ENCODE results near the gene FANCI.

Gene FANCI

DNA sequence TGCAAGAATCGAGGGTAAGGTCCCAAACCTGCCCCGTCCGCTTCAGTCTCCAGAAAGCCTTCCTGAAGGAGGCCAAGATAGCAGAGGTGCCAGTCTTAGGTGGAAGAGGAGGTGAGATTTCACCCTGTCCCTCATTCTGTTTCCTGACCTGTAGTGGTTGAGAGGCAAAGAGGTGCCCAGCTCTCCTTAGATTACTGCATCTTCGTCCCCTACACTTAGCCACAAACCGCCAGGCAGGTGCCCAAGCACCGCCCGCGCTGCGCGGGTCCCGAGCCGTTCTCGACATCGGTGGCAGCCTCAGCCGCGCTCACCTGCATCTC is 114.6 kb downstream of the FANCI start:
- in situ Hi-C loops (cut with MboI; ENCODE audit: low sequenced_read_pairs): no loop called here

DNA sequence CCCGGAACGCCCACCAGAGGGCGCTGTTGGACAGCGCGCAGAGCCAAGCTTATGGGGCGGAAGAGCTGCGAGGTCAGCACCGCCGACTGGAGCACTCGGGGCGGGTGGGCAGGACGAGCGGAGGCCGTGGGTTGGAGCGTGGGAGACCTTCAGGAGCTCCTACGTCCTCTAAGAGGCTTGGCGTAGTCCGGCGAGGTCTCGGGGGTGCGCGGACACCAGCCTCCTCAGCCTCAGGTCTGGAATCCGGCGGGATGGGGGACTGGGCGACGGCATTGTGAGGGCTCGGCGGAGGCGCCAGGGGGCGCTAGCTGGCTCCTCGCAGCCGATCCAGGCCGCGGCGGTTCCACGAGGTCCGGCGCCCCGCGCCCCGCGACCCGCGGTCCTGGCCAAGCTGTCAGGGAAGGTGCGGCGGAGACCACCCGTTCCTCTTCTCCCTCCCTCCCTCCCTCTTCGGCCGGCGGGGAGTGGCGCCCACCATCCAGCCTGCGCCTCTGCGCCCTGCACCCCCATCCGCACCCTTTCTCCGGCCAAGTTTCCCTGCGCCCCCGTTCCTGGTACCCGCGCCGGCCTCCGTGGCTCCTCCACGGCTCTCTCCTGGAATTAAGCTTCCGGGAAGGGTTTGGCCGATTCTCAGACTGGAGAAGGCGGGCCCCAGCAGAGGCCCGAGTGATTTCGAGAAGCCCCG is 115.1 kb downstream of the FANCI start:
- in situ Hi-C loops (cut with MboI; ENCODE audit: low sequenced_read_pairs): no loop called here

DNA sequence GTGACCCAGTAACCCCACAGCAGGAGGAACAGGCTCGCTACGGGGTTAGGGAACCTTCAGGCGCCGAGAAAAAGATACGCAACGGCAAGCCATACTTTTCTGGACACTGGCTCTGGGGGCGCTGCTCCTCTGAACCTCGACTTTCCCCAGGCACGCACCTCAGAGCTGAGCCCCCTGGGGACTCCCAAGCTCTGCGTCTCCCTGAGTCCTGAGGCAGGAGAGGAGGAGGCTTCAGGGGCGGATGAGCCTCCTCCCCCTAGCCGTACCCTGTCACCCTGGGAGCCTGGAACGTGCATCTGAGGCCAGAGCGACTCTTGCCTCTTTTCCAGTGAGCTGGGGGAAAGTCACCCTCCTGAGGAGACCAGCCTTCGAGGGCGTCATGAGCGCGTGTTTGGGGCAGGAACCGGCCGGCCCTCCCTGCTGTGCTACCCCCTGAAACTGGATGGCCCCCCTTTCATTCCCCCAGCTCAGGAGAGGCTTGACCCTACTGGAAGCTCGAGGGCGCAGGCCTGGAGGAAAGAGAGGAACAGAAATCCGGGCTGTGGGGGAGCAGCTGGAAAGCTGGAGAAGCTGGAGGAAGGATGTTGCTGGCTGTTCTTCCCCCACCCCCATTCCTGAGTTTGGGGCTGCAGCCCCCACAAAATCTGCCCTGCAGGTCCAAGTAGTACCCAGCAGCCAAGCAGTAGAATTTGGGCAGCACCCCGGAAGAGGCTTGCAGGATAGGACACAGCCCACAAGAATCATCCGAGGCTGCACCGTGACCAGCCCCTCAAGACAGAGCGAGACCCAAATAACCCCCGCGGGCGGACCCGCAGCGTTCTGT is 115.9 kb downstream of the FANCI start:
- in situ Hi-C loops (cut with MboI; ENCODE audit: low sequenced_read_pairs): loop anchor here (5.0 kb wide), 1 partner anchor 58 kb away; no protein-coding TSS in a partner anchor

DNA sequence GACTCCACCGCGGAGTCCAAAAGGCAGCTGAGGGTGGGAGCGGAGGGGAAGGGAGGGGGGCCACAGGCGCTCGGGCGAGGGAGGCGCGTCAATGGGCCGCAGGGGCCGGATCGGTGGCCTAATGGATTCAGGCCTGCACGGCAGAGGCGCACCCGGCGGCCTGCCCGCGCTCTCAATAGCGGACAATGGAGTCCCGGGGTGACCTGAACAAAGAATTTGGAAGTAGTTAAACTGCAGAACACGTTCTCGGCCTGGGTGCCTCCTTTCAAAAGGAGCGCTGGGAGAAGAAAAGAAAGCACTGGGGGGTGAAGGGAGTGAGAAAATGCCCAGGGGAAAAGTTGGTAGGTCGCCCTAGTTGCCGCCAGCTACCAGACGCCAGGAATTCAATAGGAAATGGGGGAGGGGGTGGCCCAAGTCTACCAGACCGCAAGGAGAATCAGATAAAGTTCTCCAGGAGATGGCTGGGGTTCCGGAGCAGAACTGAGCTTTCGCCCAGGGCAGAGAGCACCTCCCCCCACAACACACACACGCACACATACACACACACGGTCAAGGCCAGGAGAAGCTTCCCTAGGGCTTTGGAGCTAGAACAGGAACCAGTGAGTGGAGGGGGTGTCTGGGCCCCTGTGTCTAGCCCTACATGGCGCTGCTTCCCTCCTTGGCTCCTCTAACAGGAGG is 116.7 kb downstream of the FANCI start:
- in situ Hi-C loops (cut with MboI; ENCODE audit: low sequenced_read_pairs): loop anchor here (5.0 kb wide), 1 partner anchor 57 kb away; no protein-coding TSS in a partner anchor

DNA sequence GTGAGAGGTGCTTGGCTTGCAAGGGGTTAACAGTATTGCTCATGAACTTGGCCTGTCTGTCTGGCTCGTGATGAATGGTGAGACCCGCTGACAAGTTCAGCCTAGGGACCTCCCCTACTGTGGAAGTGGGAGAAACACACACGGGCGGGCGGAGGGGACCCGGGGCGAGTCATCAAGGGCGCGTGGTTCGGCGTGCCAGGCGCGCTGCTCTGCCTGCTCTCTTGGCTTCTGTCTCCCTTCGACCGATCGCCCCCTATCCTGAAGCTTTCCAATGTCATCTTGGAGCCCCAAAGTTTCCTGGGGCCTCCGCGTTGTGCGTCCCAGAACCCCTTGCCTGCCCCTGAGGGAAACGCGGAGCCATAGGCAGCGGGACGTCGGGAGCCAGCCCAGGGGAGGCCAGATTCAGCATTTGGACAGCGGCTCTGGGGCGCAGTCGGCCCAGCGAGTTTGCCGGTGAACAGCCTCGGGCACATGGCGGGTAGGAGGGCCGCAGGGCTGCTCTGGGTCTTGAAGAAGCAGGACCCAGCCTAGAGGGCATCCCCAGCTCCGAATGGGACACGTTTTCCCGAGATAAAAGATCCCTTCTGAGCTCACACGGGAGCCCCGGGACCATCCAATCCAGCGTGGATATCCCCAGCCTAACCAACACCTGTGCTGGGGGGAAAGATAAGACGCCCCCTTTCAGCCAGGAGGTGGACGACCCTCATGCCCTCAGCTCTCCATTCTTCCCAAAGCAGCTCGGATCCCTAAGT is 117.8 kb downstream of the FANCI start:
- in situ Hi-C loops (cut with MboI; ENCODE audit: low sequenced_read_pairs): loop anchor here (5.0 kb wide), 1 partner anchor 56 kb away; no protein-coding TSS in a partner anchor

DNA sequence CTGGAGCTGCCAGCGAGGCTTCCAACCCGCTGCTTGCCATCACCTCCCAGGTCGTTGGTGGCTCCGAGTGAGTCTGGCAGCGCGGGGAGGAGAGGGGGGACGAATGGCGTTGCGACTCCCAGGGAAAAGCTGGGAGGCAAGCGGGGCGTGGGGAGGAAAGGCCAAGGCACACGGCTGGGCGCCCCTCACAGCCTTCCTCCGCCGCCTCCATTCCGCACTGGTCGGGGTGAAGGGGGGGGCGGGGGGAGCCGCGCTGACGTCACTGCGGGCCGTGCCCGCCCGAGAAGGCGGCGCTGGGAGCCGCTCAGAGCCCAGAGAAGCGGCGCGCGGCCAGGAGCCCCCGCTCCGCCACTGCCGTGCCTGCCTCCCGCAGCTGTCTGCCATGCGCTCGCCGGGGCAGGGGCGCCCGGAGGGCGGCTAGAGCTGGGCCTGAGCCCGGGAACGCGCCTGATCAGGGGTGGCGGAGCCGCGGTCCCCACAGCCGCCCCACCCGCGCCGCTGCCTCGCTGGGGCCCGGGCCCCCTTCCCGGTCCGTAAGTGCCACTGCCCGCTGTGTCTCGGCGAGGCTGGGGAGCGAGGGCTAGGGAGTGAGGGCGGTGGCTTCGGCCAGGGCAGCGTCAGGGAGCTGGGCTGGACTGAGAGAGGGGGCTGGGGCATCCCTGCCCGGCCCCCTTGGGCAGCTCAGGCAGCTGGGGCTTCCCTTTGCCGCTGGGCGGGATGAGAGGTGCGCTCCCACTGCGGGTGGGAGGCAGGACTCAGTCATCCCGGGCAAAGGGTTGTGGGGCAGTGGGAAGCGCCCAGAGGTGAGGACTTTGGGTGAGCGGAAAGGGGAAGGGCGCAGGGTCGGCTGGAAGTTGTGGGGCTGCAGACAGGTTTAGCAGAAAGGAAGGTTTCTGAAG is 118.7 kb downstream of the FANCI start:
- in situ Hi-C loops (cut with MboI; ENCODE audit: low sequenced_read_pairs): loop anchor here (5.0 kb wide), 1 partner anchor 55 kb away; no protein-coding TSS in a partner anchor

DNA sequence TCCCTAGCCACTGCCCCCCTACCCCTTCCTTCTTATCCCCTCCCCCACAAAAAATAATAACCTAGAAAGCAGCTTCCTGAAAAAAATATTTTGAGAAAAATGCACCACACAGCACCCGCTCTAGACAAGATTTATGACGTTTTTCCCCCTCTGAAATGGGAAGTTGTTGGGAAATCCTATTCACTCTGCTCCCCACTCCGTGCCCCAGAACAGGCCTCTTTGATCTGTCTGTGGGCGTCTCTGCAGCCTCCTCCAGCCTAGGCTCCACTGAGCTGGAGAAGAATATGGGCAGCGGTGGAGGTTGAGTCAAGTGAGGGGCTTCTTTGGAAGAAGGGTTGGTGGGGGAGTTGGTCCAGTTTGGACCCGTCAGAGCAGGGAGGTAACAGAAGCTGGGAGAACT is 119.4 kb downstream of the FANCI start:
- in situ Hi-C loops (cut with MboI; ENCODE audit: low sequenced_read_pairs): loop anchor here (5.0 kb wide), 1 partner anchor 54 kb away; no protein-coding TSS in a partner anchor

DNA sequence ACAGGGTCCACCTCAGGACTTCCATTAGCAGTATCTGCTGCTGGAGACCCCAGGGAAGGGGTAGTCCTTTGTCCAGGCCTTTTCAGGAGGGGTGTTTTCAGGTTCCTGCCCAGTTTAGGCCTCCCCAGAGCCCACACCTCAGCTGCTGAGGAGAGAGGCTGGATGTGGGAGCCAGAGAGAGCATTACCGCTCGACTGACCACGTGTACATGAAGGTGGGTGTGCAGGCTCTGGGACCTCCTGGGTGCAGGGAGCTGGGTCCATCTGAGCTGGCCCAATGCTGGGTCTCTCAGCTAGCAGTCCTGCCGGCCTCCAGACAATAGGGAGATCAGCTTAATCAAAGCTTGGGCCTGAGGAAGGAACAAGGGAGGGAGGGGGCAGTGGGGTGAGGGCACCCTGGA is 120.0 kb downstream of the FANCI start:
- in situ Hi-C loops (cut with MboI; ENCODE audit: low sequenced_read_pairs): loop anchor here (5.0 kb wide), 1 partner anchor 54 kb away; no protein-coding TSS in a partner anchor

DNA sequence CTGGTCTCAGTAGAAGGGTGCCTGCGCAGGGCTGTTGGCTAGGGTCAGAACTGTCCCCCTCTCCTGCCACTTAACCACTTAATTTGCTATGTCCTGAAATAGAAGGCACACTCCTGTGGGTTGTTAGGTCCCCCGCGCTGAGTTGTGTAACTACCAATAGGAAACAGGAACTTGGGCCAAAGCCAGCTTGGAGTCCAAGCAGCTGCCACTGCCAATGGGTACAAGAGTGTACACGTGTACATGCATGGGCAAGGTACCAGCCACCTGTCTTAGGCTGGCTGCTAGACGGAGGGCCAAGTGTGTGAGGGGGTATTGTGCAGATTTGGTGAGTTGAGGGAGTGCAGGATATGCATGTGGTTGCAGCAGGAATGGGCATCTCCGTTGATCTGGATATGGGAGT is 120.6 kb downstream of the FANCI start:
- in situ Hi-C loops (cut with MboI; ENCODE audit: low sequenced_read_pairs): loop anchor here (5.0 kb wide), 1 partner anchor 53 kb away; no protein-coding TSS in a partner anchor

DNA sequence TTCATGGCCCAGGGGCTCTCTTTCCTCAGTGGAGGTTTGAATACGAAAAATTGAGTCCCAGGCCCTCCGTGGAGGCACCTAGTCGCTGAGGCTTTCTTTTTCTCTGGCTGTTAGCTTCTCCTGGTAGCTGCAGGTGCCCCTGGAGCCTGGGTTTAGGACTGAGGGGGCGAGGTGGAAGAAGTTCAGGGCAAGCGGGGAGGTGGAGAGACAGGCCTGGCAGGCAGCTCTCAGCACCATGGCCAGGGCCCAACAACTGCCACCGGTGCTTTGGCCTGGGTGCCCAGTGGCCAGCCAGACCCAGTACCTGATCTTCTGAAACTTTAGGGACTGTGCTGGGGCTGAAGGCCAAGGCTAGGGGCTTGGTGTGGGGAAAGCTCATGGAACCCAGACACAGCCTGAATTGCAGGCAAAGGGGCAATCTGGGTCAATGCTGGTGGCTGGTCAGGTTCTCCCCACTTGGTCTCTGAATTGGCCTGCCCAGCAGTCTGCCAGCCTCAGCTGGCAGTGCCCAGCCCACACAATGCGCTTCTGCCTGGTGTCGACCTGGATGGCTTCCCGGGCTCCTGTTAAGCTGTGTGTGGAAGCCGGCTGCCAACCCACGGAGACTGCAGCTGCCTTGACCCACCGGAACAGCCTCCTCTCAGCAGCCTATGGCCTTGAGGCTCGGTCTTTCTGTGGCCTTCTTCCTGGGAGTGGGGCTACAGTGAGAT is 121.1 kb downstream of the FANCI start:
- in situ Hi-C loops (cut with MboI; ENCODE audit: low sequenced_read_pairs): loop anchor here (5.0 kb wide), 1 partner anchor 52 kb away; no protein-coding TSS in a partner anchor

DNA sequence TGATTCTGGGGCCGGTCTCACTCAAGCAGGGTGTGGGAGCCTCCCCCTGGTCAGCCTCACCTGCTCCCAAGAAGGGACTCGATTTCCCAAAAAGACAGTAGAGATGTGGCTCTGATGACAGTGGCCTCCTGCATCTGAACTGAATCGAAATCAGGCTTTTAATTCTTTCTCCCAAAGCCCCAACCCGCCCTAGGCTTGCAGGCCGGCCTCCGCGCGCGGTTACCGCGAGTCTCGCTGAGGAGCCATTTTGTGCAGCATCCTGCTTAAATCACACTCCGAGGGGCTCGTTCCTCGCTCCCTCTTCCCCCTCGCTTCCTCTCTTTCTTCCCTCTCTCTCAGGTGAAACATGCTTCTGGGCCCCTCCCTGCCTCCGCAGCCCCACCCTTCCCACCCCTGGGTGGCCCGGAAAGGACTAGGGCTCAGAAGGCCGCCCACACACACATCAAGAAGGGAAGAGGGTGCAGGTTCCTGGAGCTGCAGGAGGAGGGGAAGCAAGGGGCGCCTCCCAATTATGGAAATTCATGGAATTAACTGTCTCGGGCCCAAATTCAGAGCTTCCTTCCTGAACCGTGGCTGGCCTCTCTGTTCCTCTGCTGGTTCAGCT is 121.8 kb downstream of the FANCI start:
- in situ Hi-C loops (cut with MboI; ENCODE audit: low sequenced_read_pairs): no loop called here

Data from HL-60/S4 (cell line).